Ovary (tissue), 9 donors: Measurements from ENCODE around the gene HPSE. TPM values are rescaled to one million over a fixed set of nuclear protein-coding genes. Genes with fewer than 3 reads are reported as not detected.

Source experiments
- DNase-seq, 5 donors: peaks; one replicate each; pipeline ENCODE4 v3.0.0-alpha.2; 2019 to 2020
- H3K27ac ChIP-seq, 2 donors: fragments of 200-600 bp; one replicate each; pipeline versions ENCODE4 v1.5.1 to v1.8.0; 2019 to 2022
- H3K27me3 ChIP-seq: fragments of 200-600 bp; one replicate; pipeline ENCODE4 v1.8.0; 2022
- H3K36me3 ChIP-seq: fragments of 200-600 bp; sonication (generic); one replicate; pipeline ENCODE4 v1.5.1; 2019
- H3K4me1 ChIP-seq: one replicate; pipeline ENCODE4 v1.8.1; 2013; ENCODE audit warnings: mild to moderate bottlenecking, moderate library complexity; ENCODE audit not compliant: insufficient read depth
- H3K4me3 ChIP-seq: fragments of 200-600 bp; sonication (generic); one replicate; pipeline ENCODE4 v1.5.1; 2017
- H3K9me3 ChIP-seq, 2 donors: fragments of 200-600 bp in 1 of 2; sonication (generic) in 1 of 2; one replicate each; pipeline versions ENCODE4 v1.5.1 to v1.8.1; 2013 to 2019; ENCODE audit warnings: mild to moderate bottlenecking in 1 of 2, moderate library complexity in 1 of 2
- CTCF ChIP-seq, 3 donors: fragments of 450-650 bp in 2 of 3; fragments of 200-600 bp in 1 of 3; IDR thresholded peaks; one replicate each; pipeline versions ENCODE4 v1.5.1 to v1.8.0; 2016 to 2022; ENCODE audit warnings: antibody characterized with exemption in 3 of 3, mild to moderate bottlenecking in 1 of 3
- EP300 ChIP-seq: sonication (generic); formaldehyde crosslinking; IDR thresholded peaks from one replicate; pipeline ENCODE4 v1.6.1; 2017; ENCODE audit warnings: antibody characterized with exemption
- POLR2A ChIP-seq: fragments of 450-650 bp; IDR thresholded peaks from one replicate; pipeline ENCODE4 v1.6.1; 2017; ENCODE audit warnings: antibody characterized with exemption, mild to moderate bottlenecking, moderate library complexity
- WGBS, 3 donors: extraction: QIAGEN DNeasy Blood & Tissue Kit in 1 of 3; methylation state at CpG; one replicate each; pipeline versions ENCODE4 v1.1.5 to v1.1.7; 2013 to 2017; 5-methylcytosine and 5-hydroxymethylcytosine counted together
- intact Hi-C, 4 donors: fragments of 100-400 bp; cut with DNase I; formaldehyde crosslinking; loops; one replicate each; pipeline versions ENCODE4 v1.11.0 to v1.15.1; 2022 to 2023
- polyA plus RNA-seq, 2 donors: library from polyadenylated mRNA; stranded (reverse); fragments of 200-250 nt in 1 of 2; fragments of 350-450 nt in 1 of 2; fragmentation: Illumina TruSeq in 1 of 2; extraction: RNeasy Lipid Tissue Mini Kit (QIAGEN cat#74804) in 1 of 2; gene quantifications; one replicate each; pipeline ENCODE4 v1.2.3, GENCODE V29; 2013 to 2014
- total RNA-seq, 7 donors: library from RNA; depleted of rRNA in 2 of 7; stranded (reverse); fragments of >200 nt in 2 of 7; fragmentation: NEBNext Ultra II Directional in 3 of 7; extraction: Animal tissue kit (Norgen Biotek cat#: 25700) in 3 of 7; gene quantifications; one replicate each; pipeline versions ENCODE4 v1.1.0 to v1.2.4, GENCODE V29; 2016 to 2023
- donor health status: DM: no; HTN: no; CAD: no; lungs with moderate emphysema.
- donor health status: DM: no; HTN: no; CAD: no.
- donor health status: Bipolar disorder and iron deficiency.
- donor health status: DM: yes; HTN: yes; CAD: no.
- donor health status: DM: no; HTN: no; CAD: no.
- donor health status: DM: yes; HTN: yes; CAD: no.

Gene HPSE
- total and polyA plus RNA-seq, 9 donors = 4.3 to 23.3 (median 6.4) TPM

GRCh38 chr4:83348074-83348473 lies 13.4 kb upstream of the HPSE start:
- TF ChIP-seq CTCF (IDR thresholded peaks at IDR 0.05) = no peak
- no peak for TF ChIP-seq EP300
- TF ChIP-seq POLR2A = no peak
- no peak for DNase-seq
- WGBS, 3 donors = 83 to 96% (median 86%) methylated on average over 1 of the region's 1 CpG
- no peaks in the 10 kb centered on the region for H3K9me3 ChIP-seq
- intact Hi-C loops = no loop called here
- H3K4me3 ChIP-seq = no peak overlapping the region
- H3K27me3 ChIP-seq = no peaks in the 10 kb centered on the region
- H3K36me3 ChIP-seq = no peaks in the 10 kb centered on the region
- peaks cover 2% of the 10 kb centered on the region for H3K4me1 ChIP-seq
- H3K27ac ChIP-seq = no peak overlapping the region

DNA sequence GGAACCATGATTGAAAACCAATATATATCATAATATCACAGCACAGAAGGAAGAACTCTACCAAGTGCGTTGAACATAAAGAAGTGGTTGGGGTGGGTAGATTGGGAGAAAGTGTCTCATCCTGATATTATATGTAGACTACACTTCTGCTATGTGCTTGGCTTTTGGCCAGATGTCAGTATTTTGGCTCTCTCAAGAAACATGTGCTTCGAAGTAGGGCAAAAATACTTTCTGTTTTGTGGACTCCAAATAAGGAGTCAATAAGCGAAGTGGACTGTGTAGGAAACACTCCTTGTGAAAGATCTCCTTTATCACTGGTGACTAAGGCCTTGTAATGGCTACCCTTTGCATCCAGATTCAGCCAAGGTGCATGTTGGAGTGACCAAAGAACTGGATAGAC lies 7.8 kb upstream of the HPSE start:
- Histone ChIP-seq H3K27ac (no peak overlapping the region), H3K4me3 (no peak overlapping the region), H3K27me3 (no peaks in the 10 kb centered on the region), H3K9me3 (no peaks in the 10 kb centered on the region), H3K4me1 (no peaks in the 10 kb centered on the region), H3K36me3 (no peaks in the 10 kb centered on the region)
- TF ChIP-seq EP300 (no peak), POLR2A (no peak), CTCF (IDR thresholded peaks at IDR 0.05) (no peak)
- WGBS, 3 donors = 71 to 77% (median 75%) methylated on average over 3 of the region's 3 CpGs
- intact Hi-C loops = no loop called here
- no peak for DNase-seq

- Histone ChIP-seq H3K27ac (no peak overlapping the region), H3K36me3 (no peaks in the 10 kb centered on the region), H3K4me3 (no peak overlapping the region), H3K4me1 (no peaks in the 10 kb centered on the region), H3K9me3 (no peaks in the 10 kb centered on the region), H3K27me3 (no peaks in the 10 kb centered on the region)
- no peak for DNase-seq
- 26 to 33% (median 29%) methylated on average over 2 of the region's 2 CpGs for WGBS, 3 donors
- intact Hi-C loops = no loop called here
- TF ChIP-seq POLR2A = no peak
- TF ChIP-seq CTCF (IDR thresholded peaks at IDR 0.05) = no peak
- TF ChIP-seq EP300 = no peak
Measured at GRCh38 chr4:83340692-83341343, 6.2 kb upstream of the HPSE start.

- H3K9me3 ChIP-seq = no peaks in the 10 kb centered on the region
- H3K36me3 ChIP-seq = no peaks in the 10 kb centered on the region
- DNase-seq = no peak
- H3K27me3 ChIP-seq = no peaks in the 10 kb centered on the region
- peaks cover 2% of the 10 kb centered on the region for H3K4me1 ChIP-seq
- WGBS, 3 donors = 91 to 93% (median 91%) methylated on average over 6 of the region's 6 CpGs
- H3K4me3 ChIP-seq = no peak overlapping the region
- intact Hi-C loops = loop anchor here in 1 of 4 donors (10.0 kb wide), 1 partner anchor 115 kb away; the partner anchor contains the start of genes HELQ and MRPS18C
- no peak overlapping the region for H3K27ac ChIP-seq
- no peak for TF ChIP-seq CTCF (IDR thresholded peaks at IDR 0.05)
- TF ChIP-seq EP300 = no peak
- no peak for TF ChIP-seq POLR2A
Measured at GRCh38 chr4:83339573-83339972, 4.9 kb upstream of the HPSE start.
